SK-N-SH (cell line): ENCODE results near the gene AEBP2. TPM values are rescaled to one million over a fixed set of nuclear protein-coding genes. Genes with fewer than 3 reads are reported as not detected.

ENCODE experiments used
- CTCF ChIA-PET: fragments of 300-600, 350-600 bp; formaldehyde crosslinking; extraction: SDS; loops from one replicate; lab custom pipeline; 2021; lab: Yijun Ruan, JAX
- POLR2A ChIA-PET: fragments of 350-600 bp; sonication (Branson Sonifier 250); formaldehyde crosslinking; extraction: SDS; loops from one replicate; lab custom pipeline; 2020; ENCODE audit warnings: antibody characterized with exemption, inconsistent platforms; lab: Yijun Ruan, JAX
- DNase-seq: peaks from one replicate; pipeline ENCODE4 v3.0.0; 2012
- H2AFZ ChIP-seq: fragments of 200-600 bp; sonication (generic); 2 replicates; pipeline ENCODE4 v1.8.1; 2016; ENCODE audit warnings: antibody characterized with exemption, mild to moderate bottlenecking, low read depth
- H3F3A ChIP-seq: fragments of 200-600 bp; sonication (generic); replicated peaks from 2 replicates; pipeline ENCODE3; 2016; ENCODE audit warnings: antibody characterized with exemption, mild to moderate bottlenecking; ENCODE audit not compliant: insufficient read depth
- H3K27ac ChIP-seq, 2 experiments: fragments of 200-500 bp in 1 of 2; fragments of 200-600 bp in 1 of 2; sonication (Bioruptor generic) in 1 of 2; sonication (generic), shearing (Covaris generic) in 1 of 2; 2 replicates each; pipeline versions ENCODE4 v1.5.1 to v1.6.1; 2014 to 2016; ENCODE audit warnings: low read depth in 2 of 2, inconsistent platforms in 1 of 2, low read length in 1 of 2, mild to moderate bottlenecking in 1 of 2, mixed read lengths in 1 of 2
- H3K27me3 ChIP-seq: fragments of 200-600 bp; sonication (generic), shearing (Covaris generic); 2 replicates; pipeline ENCODE4 v1.6.1; 2016; ENCODE audit warnings: mixed run types; ENCODE audit not compliant: insufficient read depth
- H3K36me3 ChIP-seq, 2 experiments: fragments of 200-500 bp in 1 of 2; fragments of 200-600 bp in 1 of 2; sonication (Bioruptor generic) in 1 of 2; sonication (generic) in 1 of 2; replicated peaks in 1 of 2; 2 replicates each; pipeline versions ENCODE3 to v1.5.1; 2014 to 2016; ENCODE audit warnings: low read length in 1 of 2, mild to moderate bottlenecking in 1 of 2; ENCODE audit not compliant: insufficient read depth in 2 of 2, control insufficient read depth in 1 of 2
- H3K4me1 ChIP-seq, 2 experiments: fragments of 200-500 bp in 1 of 2; fragments of 200-600 bp in 1 of 2; sonication (Bioruptor generic) in 1 of 2; sonication (generic), shearing (Covaris generic) in 1 of 2; 2 replicates each; pipeline versions ENCODE4 v1.5.1 to v1.6.1; 2014 to 2016; ENCODE audit warnings: low read depth in 1 of 2, low read length in 1 of 2, mixed run types in 1 of 2; ENCODE audit not compliant: insufficient read depth in 2 of 2, control insufficient read depth in 1 of 2
- H3K4me2 ChIP-seq: fragments of 200-600 bp; sonication (generic), shearing (Covaris generic); 2 replicates; pipeline ENCODE4 v1.6.1; 2017; ENCODE audit warnings: mixed run types
- H3K4me3 ChIP-seq, 2 experiments: fragments of 200-500 bp in 1 of 2; fragments of 200-600 bp in 1 of 2; sonication (Bioruptor generic) in 1 of 2; sonication (generic), shearing (Covaris generic) in 1 of 2; 2 replicates each; pipeline versions ENCODE4 v1.5.1 to v1.8.1; 2014 to 2016; ENCODE audit warnings: low read depth in 2 of 2, inconsistent platforms in 1 of 2, low read length in 1 of 2, mild to moderate bottlenecking in 1 of 2, mixed read lengths in 1 of 2, moderate library complexity in 1 of 2
- H3K79me2 ChIP-seq: fragments of 200-600 bp; sonication (generic); 2 replicates; pipeline ENCODE4 v1.8.1; 2017; ENCODE audit warnings: mild to moderate bottlenecking; ENCODE audit not compliant: insufficient read depth
- H3K9ac ChIP-seq: fragments of 200-600 bp; sonication (generic); 2 replicates; pipeline ENCODE4 v1.6.1; 2017; ENCODE audit warnings: mixed run types
- H3K9me2 ChIP-seq: fragments of 200-600 bp; sonication (generic); 2 replicates; pipeline ENCODE4 v1.6.1; 2017; ENCODE audit warnings: mixed run types
- H3K9me3 ChIP-seq: fragments of 200-600 bp; sonication (generic); 2 replicates; pipeline ENCODE4 v1.6.1; 2017; ENCODE audit warnings: mixed run types, mild to moderate bottlenecking, moderate library complexity
- H4K20me1 ChIP-seq: fragments of 200-600 bp; sonication (generic); 2 replicates; pipeline ENCODE4 v1.6.1; 2017; ENCODE audit warnings: mild to moderate bottlenecking, mixed run types; ENCODE audit not compliant: insufficient read depth
- ELF1 ChIP-seq: IDR thresholded peaks from 2 replicates; pipeline ENCODE4 v1.4.0; 2012
- FOSL2 ChIP-seq: IDR thresholded peaks from 2 replicates; pipeline ENCODE4 v1.4.0; 2012; ENCODE audit warnings: low read depth, mild to moderate bottlenecking, moderate library complexity, borderline replicate concordance
- FOXJ3 ChIP-seq: sonication (generic); formaldehyde crosslinking; IDR thresholded peaks from 2 replicates; pipeline ENCODE4 v1.5.1; 2020; ENCODE audit warnings: mild to moderate bottlenecking, missing genetic modification reagents
- GABPA ChIP-seq: IDR thresholded peaks from 2 replicates; pipeline ENCODE4 v1.4.0; 2012; ENCODE audit warnings: low read depth, mild to moderate bottlenecking
- GATA2 ChIP-seq: sonication (generic); formaldehyde crosslinking; IDR thresholded peaks from 2 replicates; pipeline ENCODE4 v1.5.0; 2020; ENCODE audit warnings: mild to moderate bottlenecking, missing genetic modification reagents
- IRF3 ChIP-seq: fragments of 150-350 bp; IDR thresholded peaks from 2 replicates; pipeline ENCODE4 v1.6.1; 2016; ENCODE audit warnings: mild to moderate bottlenecking, low read depth, low read length
- JUND ChIP-seq: IDR thresholded peaks from 2 replicates; pipeline ENCODE4 v1.4.0; 2012
- MEF2A ChIP-seq: IDR thresholded peaks from 2 replicates; pipeline ENCODE4 v1.4.0; 2012; ENCODE audit warnings: low read depth, borderline replicate concordance
- POLR2AphosphoS5 ChIP-seq: IDR thresholded peaks from 2 replicates; pipeline ENCODE4 v1.6.1; 2012; ENCODE audit warnings: low read depth, low read length
- RAD21 ChIP-seq: IDR thresholded peaks from 2 replicates; pipeline ENCODE4 v1.6.1; 2012; ENCODE audit warnings: mild to moderate bottlenecking, low read length
- RCOR1 ChIP-seq: fragments of 150-350 bp; IDR thresholded peaks from 2 replicates; pipeline ENCODE4 v1.6.1; 2017; ENCODE audit warnings: antibody characterized with exemption, low read length
- RFX5 ChIP-seq: IDR thresholded peaks from 2 replicates; pipeline ENCODE4 v1.6.1; 2012; ENCODE audit warnings: mild to moderate bottlenecking, improper control_type of control experiment, low read length
- SIN3A ChIP-seq: IDR thresholded peaks from 2 replicates; pipeline ENCODE4 v1.6.1; 2012; ENCODE audit warnings: low read depth, mild to moderate bottlenecking, low read length, moderate library complexity, borderline replicate concordance
- TCF12 ChIP-seq: IDR thresholded peaks from 2 replicates; pipeline ENCODE4 v1.4.0; 2012
- USF1 ChIP-seq: IDR thresholded peaks from 2 replicates; pipeline ENCODE4 v1.4.0; 2012; ENCODE audit warnings: low read depth, borderline replicate concordance
- WGBS: methylation state at CpG from one replicate; pipeline ENCODE4 v1.1.6; 2017; ENCODE audit warnings: low lambda C conversion rate; 5-methylcytosine and 5-hydroxymethylcytosine counted together
- polyA plus RNA-seq, 3 experiments: library from polyadenylated mRNA; depleted of rRNA; stranded (reverse); fragments of >200 nt; gene quantifications; 2 replicates each; pipeline ENCODE4 v1.2.3, GENCODE V29; 2012
- TF ChIP-seq, protein P1 (sequence below): IDR thresholded peaks from 2 replicates; pipeline ENCODE4; 2012
- TF ChIP-seq, protein P2 (sequence below): IDR thresholded peaks from 2 replicates; pipeline ENCODE4 v1.4.0; 2012; ENCODE audit warnings: low read depth
- TF ChIP-seq, protein P3 (sequence below): IDR thresholded peaks from 2 replicates; pipeline ENCODE4 v1.4.0; 2012; ENCODE audit warnings: low read depth, borderline replicate concordance
- TF ChIP-seq, protein P4 (sequence below): IDR thresholded peaks from 2 replicates; pipeline ENCODE4 v1.6.1; 2012; ENCODE audit warnings: mild to moderate bottlenecking, low read depth, low read length, moderate library complexity

The AEBP2 gene
- polyA plus RNA-seq, 1 of the 3 experiments (the other 2 are of a cell fraction) = 10.4 TPM

DNA sequence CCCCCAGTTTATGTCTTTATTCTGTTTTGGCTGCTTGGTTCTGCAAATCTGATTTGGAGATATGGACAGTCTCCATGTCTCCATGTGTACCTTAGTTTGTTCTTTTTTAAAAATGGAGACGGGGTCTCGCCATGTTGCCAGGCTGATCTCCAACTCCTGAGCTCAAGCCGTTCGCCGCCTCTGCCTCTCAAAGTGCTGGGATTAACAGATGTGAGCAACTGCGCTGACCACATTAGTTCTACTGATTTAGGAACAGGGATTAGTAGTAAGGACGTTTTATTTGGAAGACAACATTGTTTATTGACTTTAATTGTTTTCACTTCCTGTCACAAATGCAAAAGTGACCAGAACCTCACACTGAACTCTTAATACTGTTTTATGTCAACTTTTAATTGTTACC is 14.7 kb downstream of the AEBP2 start (continued):
- TF ChIP-seq, protein P1, sequence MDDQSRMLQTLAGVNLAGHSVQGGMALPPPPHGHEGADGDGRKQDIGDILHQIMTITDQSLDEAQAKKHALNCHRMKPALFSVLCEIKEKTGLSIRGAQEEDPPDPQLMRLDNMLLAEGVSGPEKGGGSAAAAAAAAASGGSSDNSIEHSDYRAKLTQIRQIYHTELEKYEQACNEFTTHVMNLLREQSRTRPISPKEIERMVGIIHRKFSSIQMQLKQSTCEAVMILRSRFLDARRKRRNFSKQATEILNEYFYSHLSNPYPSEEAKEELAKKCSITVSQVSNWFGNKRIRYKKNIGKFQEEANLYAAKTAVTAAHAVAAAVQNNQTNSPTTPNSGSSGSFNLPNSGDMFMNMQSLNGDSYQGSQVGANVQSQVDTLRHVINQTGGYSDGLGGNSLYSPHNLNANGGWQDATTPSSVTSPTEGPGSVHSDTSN = no peak
- TF ChIP-seq RFX5 (no peak), USF1 (no peak), SIN3A (no peak), POLR2AphosphoS5 (no peak)
- TF ChIP-seq, protein P2, sequence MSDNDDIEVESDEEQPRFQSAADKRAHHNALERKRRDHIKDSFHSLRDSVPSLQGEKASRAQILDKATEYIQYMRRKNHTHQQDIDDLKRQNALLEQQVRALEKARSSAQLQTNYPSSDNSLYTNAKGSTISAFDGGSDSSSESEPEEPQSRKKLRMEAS = no peak

DNA sequence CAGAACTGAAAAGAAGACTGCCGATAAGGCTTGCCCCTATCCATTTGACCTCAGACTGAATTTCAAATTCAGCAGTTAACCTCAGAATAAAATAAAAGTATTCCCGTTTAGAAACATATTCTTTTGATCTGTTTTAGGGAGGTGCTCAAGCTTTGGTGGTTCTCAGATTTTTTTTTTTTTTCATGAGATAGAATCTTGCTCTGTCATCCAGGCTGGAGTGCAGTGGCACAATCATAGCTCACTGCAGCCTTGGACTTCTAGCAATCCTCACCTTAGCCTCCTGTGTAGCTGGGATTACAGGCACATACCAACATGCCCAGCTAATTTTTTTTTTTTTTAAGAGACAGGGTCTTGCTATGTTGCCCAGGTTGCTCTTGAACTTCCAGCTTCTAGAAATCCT is 15.5 kb downstream of the AEBP2 start:
- peaks cover 95% of the 10 kb centered on the region for H4K20me1 ChIP-seq
- 93% methylated on average over 2 of the region's 2 CpGs for WGBS
- CTCF ChIA-PET = no interaction called here

More for the DNA sequence above, 15.5 kb downstream of the AEBP2 start:
- Histone ChIP-seq H3K9ac (no peak overlapping the region), H3K4me2 (no peak overlapping the region), H3K27ac (no peak overlapping the region), H3K9me2 (no peaks in the 10 kb centered on the region), H3K27me3 (no peaks in the 10 kb centered on the region), H3K4me1 (peaks cover 3 to 6% of the 10 kb centered on the region in 2 experiments; a peak in 2 of 4 replicates), H2AFZ (no peak overlapping the region)
- POLR2A ChIA-PET = no interaction called here
- DNase-seq = no peak
- TF ChIP-seq IRF3 (no peak), JUND (no peak), FOSL2 (no peak), RAD21 (no peak), MEF2A (no peak), RCOR1 (no peak), SIN3A (no peak), TCF12 (no peak), ELF1 (no peak), GATA2 (CRISPR knock-in tag) (no peak), FOXJ3 (CRISPR knock-in tag) (no peak), GABPA (no peak)
- TF ChIP-seq, protein P1 = no peak
- TF ChIP-seq, protein P3, sequence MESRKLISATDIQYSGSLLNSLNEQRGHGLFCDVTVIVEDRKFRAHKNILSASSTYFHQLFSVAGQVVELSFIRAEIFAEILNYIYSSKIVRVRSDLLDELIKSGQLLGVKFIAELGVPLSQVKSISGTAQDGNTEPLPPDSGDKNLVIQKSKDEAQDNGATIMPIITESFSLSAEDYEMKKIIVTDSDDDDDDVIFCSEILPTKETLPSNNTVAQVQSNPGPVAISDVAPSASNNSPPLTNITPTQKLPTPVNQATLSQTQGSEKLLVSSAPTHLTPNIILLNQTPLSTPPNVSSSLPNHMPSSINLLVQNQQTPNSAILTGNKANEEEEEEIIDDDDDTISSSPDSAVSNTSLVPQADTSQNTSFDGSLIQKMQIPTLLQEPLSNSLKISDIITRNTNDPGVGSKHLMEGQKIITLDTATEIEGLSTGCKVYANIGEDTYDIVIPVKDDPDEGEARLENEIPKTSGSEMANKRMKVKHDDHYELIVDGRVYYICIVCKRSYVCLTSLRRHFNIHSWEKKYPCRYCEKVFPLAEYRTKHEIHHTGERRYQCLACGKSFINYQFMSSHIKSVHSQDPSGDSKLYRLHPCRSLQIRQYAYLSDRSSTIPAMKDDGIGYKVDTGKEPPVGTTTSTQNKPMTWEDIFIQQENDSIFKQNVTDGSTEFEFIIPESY = no peak
- TF ChIP-seq, protein P4, sequence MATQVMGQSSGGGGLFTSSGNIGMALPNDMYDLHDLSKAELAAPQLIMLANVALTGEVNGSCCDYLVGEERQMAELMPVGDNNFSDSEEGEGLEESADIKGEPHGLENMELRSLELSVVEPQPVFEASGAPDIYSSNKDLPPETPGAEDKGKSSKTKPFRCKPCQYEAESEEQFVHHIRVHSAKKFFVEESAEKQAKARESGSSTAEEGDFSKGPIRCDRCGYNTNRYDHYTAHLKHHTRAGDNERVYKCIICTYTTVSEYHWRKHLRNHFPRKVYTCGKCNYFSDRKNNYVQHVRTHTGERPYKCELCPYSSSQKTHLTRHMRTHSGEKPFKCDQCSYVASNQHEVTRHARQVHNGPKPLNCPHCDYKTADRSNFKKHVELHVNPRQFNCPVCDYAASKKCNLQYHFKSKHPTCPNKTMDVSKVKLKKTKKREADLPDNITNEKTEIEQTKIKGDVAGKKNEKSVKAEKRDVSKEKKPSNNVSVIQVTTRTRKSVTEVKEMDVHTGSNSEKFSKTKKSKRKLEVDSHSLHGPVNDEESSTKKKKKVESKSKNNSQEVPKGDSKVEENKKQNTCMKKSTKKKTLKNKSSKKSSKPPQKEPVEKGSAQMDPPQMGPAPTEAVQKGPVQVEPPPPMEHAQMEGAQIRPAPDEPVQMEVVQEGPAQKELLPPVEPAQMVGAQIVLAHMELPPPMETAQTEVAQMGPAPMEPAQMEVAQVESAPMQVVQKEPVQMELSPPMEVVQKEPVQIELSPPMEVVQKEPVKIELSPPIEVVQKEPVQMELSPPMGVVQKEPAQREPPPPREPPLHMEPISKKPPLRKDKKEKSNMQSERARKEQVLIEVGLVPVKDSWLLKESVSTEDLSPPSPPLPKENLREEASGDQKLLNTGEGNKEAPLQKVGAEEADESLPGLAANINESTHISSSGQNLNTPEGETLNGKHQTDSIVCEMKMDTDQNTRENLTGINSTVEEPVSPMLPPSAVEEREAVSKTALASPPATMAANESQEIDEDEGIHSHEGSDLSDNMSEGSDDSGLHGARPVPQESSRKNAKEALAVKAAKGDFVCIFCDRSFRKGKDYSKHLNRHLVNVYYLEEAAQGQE = no peak
- TF ChIP-seq, all 33 proteins: peak for 0
- Histone ChIP-seq H3K9me3 (no peaks in the 10 kb centered on the region), H3K4me3 (no peak overlapping the region), H3F3A (peaks cover 4% of the 10 kb centered on the region), H3K36me3 (peaks cover 0 to 10% of the 10 kb centered on the region in 2 experiments), H3K79me2 (peaks cover 100% of the 10 kb centered on the region)
